ENCODE data around the gene ZKSCAN3.

The ZKSCAN3 gene

GRCh38 chr6:28413681-28414080 is 63.9 kb downstream of the ZKSCAN3 start:
- TF ChIP-seq CTCF (IDR thresholded peaks at IDR 0.05; ENCODE audit: extremely low read depth, insufficient read depth, missing control alignments) = no peak
- no peak for DNase-seq (ENCODE audit: low spot score)
- in situ Hi-C loops (cut with MboI; ENCODE audit: low pct_unique_long_range_greater_than_20kb, low sequenced_read_pairs, unreplicated experiment) = no loop called here
